ENCODE results near the gene PRTG. TPM values are rescaled to one million over a fixed set of nuclear protein-coding genes. Genes with fewer than 3 reads are reported as not detected.

Gene PRTG
- total and polyA plus RNA-seq, 4 donors = 0.05 to 2.4 (median 0.25) TPM

- TF ChIP-seq RAD21 (IDR thresholded peaks at IDR 0.05) (no peak), NR2F2 (IDR thresholded peaks at IDR 0.05) (no peak), SP1 (IDR thresholded peaks at IDR 0.05) (no peak), EGR1 (IDR thresholded peaks at IDR 0.05; ENCODE audit: low read depth in 2 of 2) (no peak), JUND (IDR thresholded peaks at IDR 0.05) (no peak), RXRA (IDR thresholded peaks at IDR 0.05) (no peak), TAF1 (conservative IDR thresholded peaks at IDR 0.05) (no peak), FOXA1 (IDR thresholded peaks at IDR 0.05) (no peak), HNF4A (conservative IDR thresholded peaks at IDR 0.05) (no peak), REST (IDR thresholded peaks at IDR 0.05) (no peak), HNF4G (IDR thresholded peaks at IDR 0.05) (no peak), MAX (IDR thresholded peaks at IDR 0.05) (no peak), ZBTB33 (IDR thresholded peaks at IDR 0.05) (no peak), ATF3 (IDR thresholded peaks at IDR 0.05) (no peak), CTCF (IDR thresholded peaks at IDR 0.05; ENCODE audit: low read depth, low read length, missing input control) (no peak), FOXA2 (IDR thresholded peaks at IDR 0.05) (no peak)
Measured at GRCh38 chr15:55710286-55710685, 32.7 kb downstream of the PRTG start.

GRCh38 chr15:55709458-55709857 lies 33.5 kb downstream of the PRTG start:
- Histone ChIP-seq H3K4me1 (ENCODE audit: control insufficient read depth in 4 of 4, insufficient read depth in 4 of 4, low read length in 3 of 4) (no peaks in the 10 kb centered on the region), H3K27ac (ENCODE audit: low read depth in 1 of 2, low read length in 2 of 2) (no peak overlapping the region), H3K4me3 (ENCODE audit: low read depth in 1 of 3, low read length in 3 of 3) (no peak overlapping the region), H3K9me3 (ENCODE audit: control insufficient read depth in 4 of 4, low read length in 3 of 4) (no peaks in the 10 kb centered on the region), H3K27me3 (ENCODE audit: control insufficient read depth in 4 of 4, insufficient read depth in 4 of 4, low read length in 3 of 4) (peaks cover 0 to 3% (median 0%) of the 10 kb centered on the region in 4 donors), H3K9ac (ENCODE audit: low read depth in 1 of 2, low read length in 2 of 2) (no peak overlapping the region), H3K36me3 (ENCODE audit: control insufficient read depth in 4 of 4, insufficient read depth in 3 of 4, low read depth in 1 of 4, low read length in 3 of 4) (no peaks in the 10 kb centered on the region)
- 44% methylated on average over 2 of the region's 2 CpGs for WGBS
- no peak for DNase-seq (ENCODE audit: low spot score)
- TF ChIP-seq RXRA (IDR thresholded peaks at IDR 0.05) (no peak), YY1 (IDR thresholded peaks at IDR 0.05) (no peak), ZBTB33 (IDR thresholded peaks at IDR 0.05) (no peak), JUND (IDR thresholded peaks at IDR 0.05) (no peak), FOXA1 (IDR thresholded peaks at IDR 0.05) (no peak), HNF4G (IDR thresholded peaks at IDR 0.05) (no peak), RAD21 (IDR thresholded peaks at IDR 0.05) (no peak), HNF4A (conservative IDR thresholded peaks at IDR 0.05) (no peak), REST (IDR thresholded peaks at IDR 0.05) (no peak), FOXA2 (IDR thresholded peaks at IDR 0.05) (no peak), SP1 (IDR thresholded peaks at IDR 0.05) (no peak), MAX (IDR thresholded peaks at IDR 0.05) (no peak)

More at GRCh38 chr15:55710286-55710685, 32.7 kb downstream of the PRTG start:
- Histone ChIP-seq H3K4me3 (ENCODE audit: low read depth in 1 of 3, low read length in 3 of 3) (no peak overlapping the region), H3K36me3 (ENCODE audit: control insufficient read depth in 4 of 4, insufficient read depth in 3 of 4, low read depth in 1 of 4, low read length in 3 of 4) (no peaks in the 10 kb centered on the region), H3K27me3 (ENCODE audit: control insufficient read depth in 4 of 4, insufficient read depth in 4 of 4, low read length in 3 of 4) (peaks cover 0 to 3% (median 0%) of the 10 kb centered on the region in 4 donors), H3K9ac (ENCODE audit: low read depth in 1 of 2, low read length in 2 of 2) (no peak overlapping the region), H3K4me1 (ENCODE audit: control insufficient read depth in 4 of 4, insufficient read depth in 4 of 4, low read length in 3 of 4) (no peaks in the 10 kb centered on the region), H3K27ac (ENCODE audit: low read depth in 1 of 2, low read length in 2 of 2) (no peak overlapping the region), H3K9me3 (ENCODE audit: control insufficient read depth in 4 of 4, low read length in 3 of 4) (no peaks in the 10 kb centered on the region)
- no peak for DNase-seq (ENCODE audit: low spot score)
